ENCODE measurements around the gene PSG1. TPM values are rescaled to one million over a fixed set of nuclear protein-coding genes. Genes with fewer than 3 reads are reported as not detected.
A peak's percentile ranks its signal among the peaks of the same experiment; 100 is the strongest.
"Not testable (repeated sequence)": the region's sequence is repeated elsewhere in the genome, so short reads cannot be mapped to it uniquely, and the experiment has no call there.

PSG1 gene
- not detected for total RNA-seq

DNA sequence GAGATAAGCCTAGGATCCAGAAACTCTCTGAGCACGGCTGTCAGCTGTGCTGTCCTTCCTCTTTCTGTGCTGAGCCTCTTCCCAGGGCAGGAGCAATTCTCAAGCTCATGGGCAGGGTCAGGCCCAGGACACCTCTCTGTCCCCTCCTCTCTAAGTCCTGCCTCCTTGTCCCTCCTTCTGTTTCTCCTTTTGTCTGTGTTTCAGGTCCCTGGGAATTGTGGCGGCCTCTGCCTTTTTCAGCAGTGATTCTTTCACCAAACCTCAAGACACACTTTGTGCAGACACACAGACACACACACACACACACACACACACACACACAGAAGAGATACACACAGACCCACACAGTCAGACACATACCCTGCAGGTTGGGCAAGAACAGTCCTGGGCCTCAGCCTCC lies at the start of gene PSG1:
PSG1 (minus strand) TSS at position 101 of the 400 bp plus-strand sequence. CDS start 132 bp downstream, outside the sequence.
- DNase-seq (ENCODE audit: low read depth in 2 of 3, low spot score in 2 of 3), result no peak

DNA sequence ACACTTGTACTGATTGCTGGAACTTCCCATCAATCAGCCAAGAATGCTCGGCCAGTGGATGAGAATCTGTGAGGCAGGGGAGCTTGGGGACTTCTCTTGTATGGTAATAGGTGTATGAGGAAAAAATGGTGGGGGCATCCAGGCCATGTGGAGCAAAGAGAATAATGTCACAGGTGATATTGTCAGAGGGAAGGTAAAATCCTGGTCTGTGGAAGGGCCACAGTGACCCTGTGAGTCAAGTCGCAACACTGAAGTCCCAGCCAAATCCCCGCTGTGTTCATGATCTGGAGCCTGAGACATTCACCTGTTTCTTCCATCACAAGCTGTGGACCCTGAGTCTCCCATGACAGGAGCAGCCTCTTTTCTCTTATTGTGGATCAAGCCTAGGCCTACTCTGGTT lies 49.4 kb upstream of the PSG1 start:
- no peak for DNase-seq (ENCODE audit: low read depth in 2 of 3, low spot score in 2 of 3)

DNA sequence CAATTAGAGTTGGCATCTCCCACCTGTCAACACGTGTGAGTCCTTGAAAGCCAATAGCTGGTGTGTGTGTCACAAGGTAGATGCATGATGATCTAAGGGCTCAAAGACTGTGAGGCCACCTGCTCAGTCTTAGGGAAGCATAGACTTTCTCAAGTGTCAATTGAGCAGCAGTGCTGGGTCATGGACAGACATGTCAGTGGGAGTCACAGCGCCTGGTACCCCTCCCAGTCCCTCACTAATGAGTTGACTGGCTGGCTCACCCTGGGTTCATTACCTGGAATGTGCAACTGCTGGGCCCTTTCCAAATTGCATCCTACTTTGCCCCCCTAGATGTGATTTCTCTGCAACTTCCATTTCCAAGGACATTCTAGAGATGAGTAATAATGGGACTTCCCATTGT lies 47.3 kb upstream of the PSG1 start:
- DNase-seq (ENCODE audit: low read depth in 2 of 3, low spot score in 2 of 3), result no peak

DNA sequence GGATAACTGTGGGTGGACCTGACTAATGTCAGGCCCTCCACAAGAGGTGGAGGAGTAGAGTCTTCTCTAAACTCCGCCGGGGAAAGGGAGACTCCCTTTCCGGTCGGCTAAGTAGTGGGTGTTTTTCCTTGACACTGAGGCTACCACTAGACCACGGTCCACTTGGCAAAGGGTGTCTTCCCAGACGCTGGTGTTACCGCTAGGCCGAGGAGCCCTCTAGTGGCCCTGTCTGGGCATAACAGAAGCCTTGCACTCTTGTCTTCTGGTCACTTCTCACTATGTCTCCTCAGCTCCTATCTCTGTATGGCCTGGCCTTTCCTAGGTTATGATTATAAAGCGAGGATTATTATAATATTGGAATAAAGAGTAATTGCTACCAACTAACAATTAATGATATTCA lies 43.6 kb upstream of the PSG1 start:
- peak in 2 of 3 donors; percentile 3 to 4 for DNase-seq (ENCODE audit: low read depth in 2 of 3, low spot score in 2 of 3)

DNA sequence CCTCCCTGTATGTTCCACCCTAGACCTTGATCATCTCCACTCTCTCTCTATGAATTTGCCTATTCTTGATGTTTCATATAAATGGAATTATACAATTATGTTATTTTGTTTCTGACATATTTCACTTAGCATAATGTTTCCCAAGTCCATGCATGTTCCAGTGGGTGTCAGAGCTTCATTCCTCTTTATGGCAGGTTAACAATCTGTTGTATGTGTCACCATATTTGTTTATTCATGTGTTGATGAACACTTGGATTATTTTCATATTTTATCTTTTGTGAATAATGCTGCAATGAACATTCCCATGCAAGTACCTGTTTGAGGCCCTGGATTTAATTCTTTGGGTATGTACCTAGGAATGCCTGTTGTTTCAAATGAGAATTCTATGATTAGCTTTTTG lies 41.5 kb upstream of the PSG1 start:
- not testable (repeated sequence) for DNase-seq (ENCODE audit: low read depth in 2 of 3, low spot score in 2 of 3)

DNA sequence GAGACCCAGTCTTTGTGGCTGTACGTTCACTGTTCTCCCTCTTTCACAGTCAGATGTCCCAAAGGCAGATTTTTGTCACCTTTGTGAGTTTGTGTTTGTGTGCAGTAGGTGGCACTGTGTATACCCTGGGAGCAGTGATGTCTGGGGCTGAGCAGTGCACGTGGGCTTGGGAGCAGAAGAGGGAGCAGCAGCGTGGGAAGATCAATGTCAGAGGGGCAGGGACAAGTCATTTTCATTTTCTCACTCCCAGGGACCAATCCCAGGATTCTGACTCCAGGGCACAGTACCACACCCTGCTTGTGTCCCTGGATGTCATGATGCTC lies 40.2 kb upstream of the PSG1 start:
- no peak for DNase-seq (ENCODE audit: low read depth in 2 of 3, low spot score in 2 of 3)

DNA sequence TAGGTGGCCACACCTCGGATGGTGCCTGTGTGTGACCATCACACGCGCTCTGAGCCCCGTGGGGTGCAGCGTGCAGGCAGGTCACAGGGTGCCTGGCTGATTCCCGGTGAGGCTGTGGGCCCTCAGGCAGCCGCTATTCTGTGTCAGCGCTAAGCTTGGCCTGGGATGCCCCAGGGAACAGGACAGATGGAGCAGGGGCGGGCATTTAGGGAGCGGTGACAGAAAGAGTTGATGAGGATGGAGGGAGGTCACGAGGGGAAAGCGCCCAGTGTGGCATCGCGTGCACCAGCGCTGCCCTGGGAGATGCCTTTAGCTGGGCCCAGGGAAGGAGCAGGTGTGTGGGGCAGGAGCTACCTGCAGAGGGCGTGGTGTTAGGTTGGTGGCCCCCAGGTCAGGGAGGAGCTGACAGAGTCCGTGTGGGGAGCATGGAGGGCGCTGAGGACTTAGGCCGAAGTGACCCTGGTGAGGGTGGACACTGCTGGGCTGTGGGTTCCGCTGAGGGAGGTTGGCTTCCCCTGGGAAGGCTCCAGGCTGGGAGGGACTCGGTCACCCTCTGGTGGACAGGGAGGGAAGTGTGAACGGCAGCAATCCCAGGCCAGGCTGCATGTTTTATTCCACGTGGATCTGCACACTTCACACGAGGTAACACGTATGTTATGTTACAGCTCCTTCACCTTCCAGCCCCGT lies 39.7 kb upstream of the PSG1 start:
- DNase-seq (ENCODE audit: low read depth in 2 of 3, low spot score in 2 of 3), result not testable (repeated sequence)

DNA sequence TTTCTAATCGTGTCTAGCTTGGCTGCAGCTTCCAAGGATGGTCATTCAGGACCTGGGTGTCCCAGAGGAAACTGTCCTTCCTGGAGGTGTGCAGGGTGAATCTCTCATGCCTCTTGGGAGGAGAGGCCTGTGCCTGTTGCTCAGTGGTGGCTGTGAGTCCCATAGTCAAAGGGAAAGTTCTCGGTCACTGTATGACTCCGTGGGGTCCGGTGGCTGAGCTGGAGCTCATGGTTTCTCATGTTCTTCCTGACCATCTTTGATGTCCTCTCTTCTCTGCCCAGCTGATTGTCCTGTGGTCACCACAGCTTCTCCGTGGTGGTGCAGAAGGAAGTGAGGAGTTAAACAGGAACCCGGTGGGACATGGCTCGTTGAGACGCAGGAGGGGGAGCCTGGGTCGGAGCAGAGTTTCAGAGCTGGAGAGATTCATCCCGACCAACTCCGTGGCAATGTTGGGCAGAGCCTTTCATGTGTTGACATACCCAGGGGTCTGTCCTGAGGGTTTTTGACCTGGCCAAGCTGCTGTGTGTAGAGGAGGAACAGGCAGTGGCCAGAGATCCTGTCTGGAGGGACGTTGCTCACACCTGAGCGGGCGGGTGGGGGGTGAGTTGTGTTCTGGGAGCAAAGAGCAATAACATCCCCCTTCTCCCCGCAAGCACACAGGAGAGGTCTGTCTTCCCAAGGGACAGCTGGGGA lies 39.0 kb upstream of the PSG1 start:
- DNase-seq (ENCODE audit: low read depth in 2 of 3, low spot score in 2 of 3), result not testable (repeated sequence)

DNA sequence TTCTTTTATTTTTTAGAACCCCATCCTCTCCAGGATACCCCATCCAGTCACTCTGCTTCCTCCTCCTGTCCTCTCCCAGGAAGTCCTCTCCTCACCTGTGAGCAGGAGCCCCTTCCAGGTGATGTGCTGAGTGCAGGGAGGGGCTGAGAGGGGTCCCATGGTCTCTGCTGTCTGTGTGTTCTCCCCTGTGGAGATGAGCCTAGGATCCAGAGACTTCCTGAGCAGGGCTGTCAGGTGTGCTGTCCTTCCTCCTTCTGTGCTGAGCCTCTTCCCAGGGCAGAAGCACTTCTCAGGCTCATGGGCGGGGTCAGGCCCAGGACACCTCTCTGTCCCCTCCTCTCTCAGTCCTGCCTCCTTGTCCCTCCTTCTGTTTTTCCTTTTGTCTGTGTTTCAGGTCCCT lies 38.1 kb upstream of the PSG1 start, which contains the start of gene PSG6:
PSG6 (minus strand) TSS at position 261 of the 400 bp plus-strand sequence; CDS start at position 159, 102 bp downstream.
- not testable (repeated sequence) for DNase-seq (ENCODE audit: low read depth in 2 of 3, low spot score in 2 of 3)

DNA sequence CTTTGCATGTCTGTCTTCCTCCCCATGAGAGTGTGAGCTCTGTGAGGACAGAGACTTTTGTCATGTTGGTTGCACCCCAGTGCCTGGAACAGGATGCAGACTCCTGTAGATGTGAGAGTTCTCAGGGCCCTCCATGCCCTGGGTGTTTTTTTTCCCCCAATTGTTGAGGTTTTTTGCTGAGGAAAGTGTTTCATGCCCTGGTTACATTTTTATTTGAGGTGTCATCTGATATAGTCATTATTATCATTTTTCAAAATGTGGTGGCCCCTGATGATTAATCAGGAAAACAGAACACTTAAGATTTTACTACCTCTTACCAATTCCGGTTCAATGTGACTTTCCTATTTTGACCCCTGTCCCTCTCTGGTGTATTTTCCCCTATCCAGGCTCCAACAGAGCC lies 37.4 kb upstream of the PSG1 start:
- not testable (repeated sequence) for DNase-seq (ENCODE audit: low read depth in 2 of 3, low spot score in 2 of 3)

DNA sequence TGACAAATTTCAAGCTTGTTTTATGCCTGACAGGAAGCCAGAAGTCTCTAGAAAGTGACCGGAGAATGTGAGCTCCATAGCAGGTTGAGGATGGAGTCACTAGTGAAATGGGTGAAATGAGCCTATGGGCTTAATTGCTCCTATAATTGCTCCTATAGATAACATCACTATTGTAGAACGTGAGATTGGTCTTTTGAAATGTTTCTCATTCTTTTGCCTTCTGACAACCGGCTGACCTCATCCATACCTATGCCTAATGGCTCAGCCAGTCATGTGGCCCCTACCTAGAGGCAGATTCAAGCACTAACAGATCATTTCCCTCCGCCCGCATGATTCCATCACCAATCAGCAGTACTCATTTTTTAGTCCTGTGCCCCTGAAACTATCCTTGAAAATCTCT lies 34.0 kb upstream of the PSG1 start:
- DNase-seq (ENCODE audit: low read depth in 2 of 3, low spot score in 2 of 3), result not testable (repeated sequence)

DNA sequence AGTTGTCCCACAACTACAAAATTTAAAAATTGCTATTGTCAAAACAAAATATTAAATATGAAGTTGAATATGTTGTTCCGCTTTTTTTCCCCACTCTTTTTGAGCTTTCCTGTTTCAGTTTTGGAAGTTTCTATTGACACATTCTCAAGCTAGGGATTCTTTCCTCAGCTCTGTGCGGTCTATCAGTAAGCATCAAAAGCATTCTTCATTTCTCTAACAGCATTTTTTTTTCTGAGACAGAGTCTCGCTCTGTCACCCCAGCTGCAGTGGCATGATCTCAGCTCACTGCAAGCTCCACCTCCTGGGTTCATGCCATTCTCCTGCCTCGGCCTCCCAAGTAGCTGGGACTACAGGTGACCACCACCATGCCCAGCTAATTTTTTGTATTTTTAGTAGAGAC lies 33.4 kb upstream of the PSG1 start:
- not testable (repeated sequence) for DNase-seq (ENCODE audit: low read depth in 2 of 3, low spot score in 2 of 3)

DNA sequence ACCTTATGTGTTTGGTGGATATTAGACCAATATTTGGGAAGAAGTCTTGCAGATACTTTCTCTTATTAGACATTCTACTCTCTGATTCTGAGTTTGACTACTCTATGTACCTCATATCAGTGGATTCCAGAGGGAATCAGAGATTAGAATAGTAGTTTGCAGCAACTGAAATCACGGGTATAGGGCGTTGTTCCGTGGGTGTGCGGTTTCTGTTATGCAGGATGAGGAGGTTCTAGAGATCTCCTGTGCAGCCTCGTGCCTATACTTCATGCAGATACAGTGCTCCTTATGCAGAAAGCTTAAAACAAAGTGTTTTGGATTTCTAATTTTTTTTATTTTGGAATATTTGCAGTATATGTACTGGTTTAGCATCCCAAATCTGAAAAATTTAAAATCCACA lies 32.2 kb upstream of the PSG1 start:
- not testable (repeated sequence) for DNase-seq (ENCODE audit: low read depth in 2 of 3, low spot score in 2 of 3)

DNA sequence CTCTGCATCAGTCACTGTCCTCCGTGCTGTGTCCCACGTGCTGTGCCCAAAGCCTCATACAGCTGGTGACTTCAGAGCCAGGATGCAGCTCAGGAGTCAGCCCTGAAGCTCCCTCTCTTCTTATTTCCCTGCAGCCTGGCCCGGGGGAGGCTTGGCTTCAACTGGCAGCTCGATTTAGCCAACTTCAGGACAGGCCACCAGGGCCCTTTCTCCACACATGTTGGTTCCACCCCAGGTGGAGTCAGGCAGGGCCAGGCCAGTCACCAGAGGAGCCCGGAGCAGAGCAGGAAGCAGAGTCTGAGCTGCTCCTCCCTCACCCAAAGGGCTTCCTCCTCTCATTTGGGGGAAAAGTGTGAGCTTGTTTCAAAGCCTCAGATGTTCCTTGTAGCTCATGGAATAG lies 26.6 kb upstream of the PSG1 start:
- not testable (repeated sequence) for DNase-seq (ENCODE audit: low read depth in 2 of 3, low spot score in 2 of 3)

DNA sequence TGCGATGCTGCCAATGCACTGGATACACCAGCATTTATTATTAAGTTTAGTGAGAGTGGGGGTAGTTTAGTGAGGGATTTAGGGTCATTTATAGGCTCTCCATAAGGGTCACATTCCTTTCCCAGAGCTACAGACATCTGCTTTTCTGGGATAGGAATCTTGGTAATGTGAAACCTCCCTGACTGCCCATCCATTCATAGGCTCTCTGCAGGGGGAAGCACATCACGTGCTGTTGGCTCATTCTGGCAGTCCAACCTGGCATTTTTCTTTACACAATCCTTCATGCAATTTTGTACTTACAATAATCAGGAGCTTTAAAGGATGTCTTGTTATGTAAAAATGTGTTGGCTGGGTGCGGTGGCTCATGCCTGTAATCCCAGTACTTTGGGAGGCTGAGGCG lies 21.0 kb upstream of the PSG1 start:
- DNase-seq (ENCODE audit: low read depth in 2 of 3, low spot score in 2 of 3), result not testable (repeated sequence)

DNA sequence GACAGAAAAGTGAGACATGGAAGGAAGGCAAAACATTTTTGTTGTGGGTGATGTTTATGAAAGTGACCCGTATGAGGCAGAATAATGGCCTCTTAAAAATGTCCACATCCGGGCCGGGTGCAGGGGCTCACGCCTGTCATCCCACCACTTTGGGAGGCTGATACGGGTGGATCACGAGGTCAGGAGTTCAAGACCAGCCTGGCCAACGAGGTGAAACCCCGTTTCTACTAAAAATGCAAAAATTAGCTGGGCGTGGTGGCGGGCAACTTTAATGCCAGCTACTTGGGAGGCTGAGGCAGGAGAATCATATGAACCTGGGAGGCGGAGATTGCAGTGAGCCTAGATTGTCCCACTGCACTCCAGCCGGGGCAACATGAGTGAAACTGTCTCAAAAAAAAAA lies 20.2 kb upstream of the PSG1 start:
- DNase-seq (ENCODE audit: low read depth in 2 of 3, low spot score in 2 of 3), result not testable (repeated sequence)

DNA sequence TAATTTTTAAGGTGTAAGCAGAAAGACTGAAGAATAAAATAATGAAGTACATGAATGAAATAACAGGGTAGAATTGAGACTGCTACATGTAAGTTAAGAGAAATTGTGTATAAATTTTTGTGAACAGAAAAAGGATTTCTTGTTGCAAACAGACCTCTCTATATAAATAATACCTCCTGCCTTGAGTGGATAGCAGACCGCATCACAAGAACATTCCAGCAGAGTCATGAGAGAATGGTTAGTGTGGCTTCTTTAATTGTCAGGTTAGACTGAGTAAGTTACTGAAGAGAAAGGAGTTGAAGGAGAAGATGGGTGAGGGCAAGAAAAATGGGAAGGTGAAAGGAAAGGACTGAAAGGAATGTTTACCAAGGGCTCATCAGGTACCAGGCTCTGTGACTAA lies 19.6 kb upstream of the PSG1 start:
- not testable (repeated sequence) for DNase-seq (ENCODE audit: low read depth in 2 of 3, low spot score in 2 of 3)

DNA sequence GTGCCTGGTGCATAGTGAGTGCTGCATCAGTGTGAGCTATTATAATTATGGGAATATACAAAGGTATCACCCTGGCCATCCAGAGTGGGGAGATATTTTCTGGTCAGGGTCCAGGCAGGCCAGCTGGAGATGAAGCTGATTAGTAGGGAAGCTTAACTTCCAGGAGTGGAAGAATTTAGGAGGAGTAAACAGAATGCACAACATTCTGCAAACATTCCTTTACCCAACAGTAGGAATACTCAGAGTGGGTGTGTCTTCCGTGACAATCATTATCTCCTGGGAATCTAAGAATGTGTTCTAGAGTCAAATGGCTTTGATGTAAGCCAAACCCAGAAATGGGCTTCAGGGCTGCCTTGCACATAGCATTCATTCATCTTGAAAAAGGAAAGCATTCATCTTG lies 19.1 kb upstream of the PSG1 start:
- not testable (repeated sequence) for DNase-seq (ENCODE audit: low read depth in 2 of 3, low spot score in 2 of 3)

DNA sequence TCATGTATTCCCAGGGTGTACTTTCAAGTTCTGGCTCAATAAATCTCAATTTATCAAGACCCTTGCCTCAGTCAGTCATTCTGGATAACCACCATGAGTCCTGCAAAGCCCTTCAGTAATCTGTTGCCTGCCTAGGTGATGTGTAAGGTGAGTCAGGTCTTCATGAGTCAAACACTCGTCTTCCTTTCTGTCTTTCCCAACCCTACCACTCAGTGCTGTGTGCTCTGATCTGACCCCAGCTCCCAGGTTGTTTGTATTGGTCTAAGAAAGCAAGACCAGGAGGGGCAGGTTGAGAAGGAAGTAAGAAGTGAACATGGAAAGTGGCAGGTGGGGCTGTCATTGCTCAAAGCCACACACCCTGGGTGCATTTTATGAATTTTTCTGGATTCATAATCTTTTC lies 18.2 kb upstream of the PSG1 start:
- not testable (repeated sequence) for DNase-seq (ENCODE audit: low read depth in 2 of 3, low spot score in 2 of 3)

DNA sequence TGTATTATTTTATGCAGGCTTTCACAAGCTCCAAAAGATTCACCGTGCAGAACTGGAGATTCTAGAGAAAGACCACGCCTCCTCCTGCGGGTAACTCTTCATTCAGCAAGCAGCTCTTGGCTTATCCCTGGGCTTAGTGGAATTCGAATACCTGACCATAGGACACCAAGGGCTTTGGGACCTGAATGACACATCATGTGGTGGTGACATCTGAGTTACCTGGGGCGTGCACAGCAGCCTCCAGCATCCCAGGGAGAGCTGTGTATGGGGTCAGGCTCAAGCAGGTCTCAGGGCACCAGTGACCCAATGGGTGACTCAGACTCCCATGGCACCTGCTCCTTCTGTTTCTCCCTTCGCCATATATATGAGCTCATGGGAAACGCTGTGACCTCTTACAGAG lies 10.9 kb upstream of the PSG1 start:
- DNase-seq (ENCODE audit: low read depth in 2 of 3, low spot score in 2 of 3), result not testable (repeated sequence)

DNA sequence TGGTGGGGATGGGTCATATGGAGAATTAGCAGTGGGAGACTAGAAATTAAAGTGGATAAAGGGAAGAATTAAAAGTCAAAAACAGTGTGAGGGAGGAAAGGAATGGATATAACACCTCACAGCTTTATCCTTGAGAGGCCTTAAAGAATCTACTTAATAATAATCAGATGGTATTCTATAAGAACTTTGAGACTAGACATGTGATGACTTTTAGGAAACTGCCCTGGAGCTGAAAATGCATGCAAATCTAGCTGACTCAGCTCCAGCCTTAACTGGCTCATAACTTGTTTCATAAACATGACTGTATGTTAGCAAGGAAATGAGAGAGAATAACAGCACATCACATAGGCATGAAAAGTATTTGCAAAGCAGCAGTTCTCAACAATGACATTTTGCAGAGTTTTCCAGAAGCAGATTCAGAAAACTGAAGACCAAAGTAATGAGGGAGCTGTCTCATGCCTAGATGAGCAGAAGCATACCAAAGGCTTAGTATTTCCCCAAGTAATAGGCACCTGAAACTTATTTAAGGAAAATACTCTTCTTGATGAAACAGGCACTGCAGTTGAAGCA lies 8.4 kb upstream of the PSG1 start:
- DNase-seq (ENCODE audit: low read depth in 2 of 3, low spot score in 2 of 3), result not testable (repeated sequence)

DNA sequence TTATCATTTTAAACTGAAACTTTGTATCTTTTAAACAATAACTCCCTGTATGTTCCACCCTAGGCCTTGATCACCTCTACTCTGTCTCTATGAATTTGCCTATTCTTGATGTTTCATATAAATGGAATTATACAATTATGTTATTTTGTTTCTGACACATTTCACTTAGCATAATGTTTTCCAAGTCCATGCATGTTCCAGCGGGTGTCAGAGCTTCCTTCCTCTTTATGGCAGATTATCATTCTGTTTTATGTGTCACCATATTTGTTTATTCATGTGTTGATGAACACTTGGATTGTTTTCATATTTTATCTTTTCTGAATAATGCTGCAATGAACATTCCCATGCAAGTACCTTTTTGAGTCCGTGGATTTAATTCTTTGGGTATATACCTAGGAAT lies 3.2 kb upstream of the PSG1 start:
- DNase-seq (ENCODE audit: low read depth in 2 of 3, low spot score in 2 of 3), result not testable (repeated sequence)
